Breast epithelium (tissue), 3 donors: ENCODE results near the gene RPL3.

Source experiments
- CTCF ChIP-seq, 3 donors: fragments of 450-650 bp; IDR thresholded peaks; one replicate each; pipeline ENCODE4 v1.5.1; 2016 to 2017; ENCODE audit warnings: antibody characterized with exemption in 3 of 3, mild to moderate bottlenecking in 3 of 3, moderate library complexity in 3 of 3
- POLR2A ChIP-seq: fragments of 450-650 bp; IDR thresholded peaks from one replicate; pipeline ENCODE4 v1.6.1; 2016; ENCODE audit warnings: antibody characterized with exemption, mild to moderate bottlenecking, moderate library complexity

- TF ChIP-seq POLR2A: no peak
- TF ChIP-seq CTCF (IDR thresholded peaks at IDR 0.05): no peak
Measured at GRCh38 chr22:39268645-39269044, 50.8 kb downstream of the RPL3 start.
